HepG2 (cell line): Measurements from ENCODE around the gene ADAMTS17. TPM values are rescaled to one million over a fixed set of nuclear protein-coding genes. Genes with fewer than 3 reads are reported as not detected.
A peak's percentile ranks its signal among the peaks of the same experiment; 100 is the strongest.

Experiments used
- ATF7 ChIP-seq, 2 experiments: fragments of 450-650 bp in 1 of 2; sonication (generic) in 1 of 2; formaldehyde crosslinking in 1 of 2; IDR thresholded peaks; 2 replicates each; pipeline versions ENCODE4 v1.4.0 to v1.6.1; 2016 to 2020; ENCODE audit warnings: antibody characterized with exemption in 1 of 2, mild to moderate bottlenecking in 1 of 2, missing genetic modification reagents in 1 of 2
- FIP1L1 ChIP-seq: fragments of 200-400 bp; formaldehyde crosslinking; IDR thresholded peaks from 2 replicates; pipeline ENCODE4 v1.6.1; 2018; ENCODE audit warnings: low read depth, mild to moderate bottlenecking, low read length, moderate library complexity, borderline replicate concordance; ENCODE audit not compliant: insufficient read depth
- HNRNPUL1 ChIP-seq: fragments of 200-400 bp; formaldehyde crosslinking; IDR thresholded peaks from 2 replicates; pipeline ENCODE4 v1.6.1; 2017; ENCODE audit warnings: low read depth, mild to moderate bottlenecking, low read length, moderate library complexity
- MEIS2 ChIP-seq: sonication (generic); formaldehyde crosslinking; IDR thresholded peaks from 2 replicates; pipeline ENCODE4 v1.9.0; 2021; ENCODE audit warnings: mild to moderate bottlenecking, missing genetic modification reagents
- ONECUT2 ChIP-seq: sonication (generic); formaldehyde crosslinking; IDR thresholded peaks from 2 replicates; pipeline ENCODE4 v1.4.0; 2020; ENCODE audit warnings: missing genetic modification reagents
- POGZ ChIP-seq: sonication (generic); formaldehyde crosslinking; IDR thresholded peaks from 2 replicates; pipeline ENCODE4 v1.4.0; 2020; ENCODE audit warnings: mild to moderate bottlenecking, missing genetic modification reagents
- SMC3 ChIP-seq: IDR thresholded peaks from 2 replicates; pipeline ENCODE4 v1.6.1; 2011; ENCODE audit warnings: low read length, improper control_type of control experiment
- SNAI1 ChIP-seq: sonication (generic); formaldehyde crosslinking; IDR thresholded peaks from 2 replicates; pipeline ENCODE4 v1.5.0; 2020; ENCODE audit warnings: mild to moderate bottlenecking, missing genetic modification reagents, borderline replicate concordance
- SRSF1 ChIP-seq: fragments of 200-400 bp; formaldehyde crosslinking; optimal IDR thresholded peaks from 2 replicates; pipeline ENCODE3; 2017; ENCODE audit warnings: mild to moderate bottlenecking, low read depth, low read length, moderate library complexity
- TAF1 ChIP-seq: sonication (generic); formaldehyde crosslinking; IDR thresholded peaks from 2 replicates; pipeline ENCODE4 v1.4.0; 2020; ENCODE audit warnings: missing genetic modification reagents
- ZNF225 ChIP-seq: sonication (generic); formaldehyde crosslinking; IDR thresholded peaks from 2 replicates; pipeline ENCODE4 v1.4.0; 2020; ENCODE audit warnings: mild to moderate bottlenecking, missing genetic modification reagents
- ZNF33A ChIP-seq: sonication (generic); formaldehyde crosslinking; IDR thresholded peaks from 2 replicates; pipeline ENCODE4 v1.5.1; 2020; ENCODE audit warnings: missing genetic modification reagents, mild to moderate bottlenecking, moderate library complexity, borderline replicate concordance
- ZNF484 ChIP-seq: sonication (generic); formaldehyde crosslinking; IDR thresholded peaks from 2 replicates; pipeline ENCODE4 v1.5.1; 2020; ENCODE audit warnings: mild to moderate bottlenecking, low read depth, missing genetic modification reagents, borderline replicate concordance
- ZNF558 ChIP-seq: sonication (generic); formaldehyde crosslinking; IDR thresholded peaks from 2 replicates; pipeline ENCODE4 v1.9.0; 2022; ENCODE audit warnings: mild to moderate bottlenecking, missing genetic modification reagents, borderline replicate concordance
- ZNF614 ChIP-seq: IDR thresholded peaks from 2 replicates; pipeline ENCODE4 v1.6.1; 2018; ENCODE audit warnings: missing biosample characterization, missing genetic modification reagents, inconsistent platforms, borderline replicate concordance
- ZNF674 ChIP-seq: sonication (generic); formaldehyde crosslinking; IDR thresholded peaks from 2 replicates; pipeline ENCODE4 v1.5.0; 2020; ENCODE audit warnings: low read depth, mild to moderate bottlenecking, missing genetic modification reagents
- ZSCAN20 ChIP-seq: sonication (generic); formaldehyde crosslinking; IDR thresholded peaks from 2 replicates; pipeline ENCODE4 v1.4.0; 2020; ENCODE audit warnings: missing genetic modification reagents, mild to moderate bottlenecking, borderline replicate concordance
- polyA plus RNA-seq, 8 experiments: library from polyadenylated mRNA; depleted of rRNA in 3 of 8; stranded (reverse) in 7 of 8; unstranded in 1 of 8; fragments of >200 nt; fragmentation: Illumina TruSeq in 4 of 8; extraction: Trizol in 4 of 8; gene quantifications; 2 replicates each; pipeline versions ENCODE4 v1.2.1 to v1.2.3, GENCODE V29; 2011 to 2016; ENCODE audit warnings: low read depth in 4 of 8, missing spikeins in 1 of 8, mixed read lengths in 1 of 8; ENCODE audit not compliant: insufficient read depth in 1 of 8
- total RNA-seq, 5 experiments: library from RNA; depleted of rRNA; stranded (reverse); fragments of >200 nt; fragmentation: Illumina TruSeq; extraction: Trizol; gene quantifications; 2 replicates each; pipeline ENCODE4 v1.2.3, GENCODE V29; 2016; ENCODE audit warnings: low read depth in 1 of 5
- TF ChIP-seq, protein P1 (sequence below): sonication (generic); formaldehyde crosslinking; conservative IDR thresholded peaks from 2 replicates; pipeline ENCODE4 v1.4.0; 2020; ENCODE audit warnings: missing genetic modification reagents
- TF ChIP-seq, protein P2 (sequence below): IDR thresholded peaks from 2 replicates; pipeline ENCODE4 v1.6.1; 2018; ENCODE audit warnings: missing genetic modification reagents, mild to moderate bottlenecking, missing compliant biosample characterization
- TF ChIP-seq, protein P3 (sequence below): sonication (generic); formaldehyde crosslinking; IDR thresholded peaks from 2 replicates; pipeline ENCODE4 v1.5.0; 2020; ENCODE audit warnings: missing genetic modification reagents
- TF ChIP-seq, protein P4 (sequence below): fragments of 450-650 bp; IDR thresholded peaks from 2 replicates; pipeline ENCODE4 v1.6.1; 2017
- TF ChIP-seq, protein P5 (sequence below): sonication (generic); formaldehyde crosslinking; IDR thresholded peaks from 2 replicates; pipeline ENCODE4 v1.5.1; 2020; ENCODE audit warnings: mild to moderate bottlenecking, moderate library complexity, missing genetic modification reagents

ADAMTS17 gene
- total and polyA plus RNA-seq, 2 of the 13 experiments (the other 11 are each of a cell fraction or from before 2014, with no cell fraction given), result 0.02 to 0.04 TPM

DNA sequence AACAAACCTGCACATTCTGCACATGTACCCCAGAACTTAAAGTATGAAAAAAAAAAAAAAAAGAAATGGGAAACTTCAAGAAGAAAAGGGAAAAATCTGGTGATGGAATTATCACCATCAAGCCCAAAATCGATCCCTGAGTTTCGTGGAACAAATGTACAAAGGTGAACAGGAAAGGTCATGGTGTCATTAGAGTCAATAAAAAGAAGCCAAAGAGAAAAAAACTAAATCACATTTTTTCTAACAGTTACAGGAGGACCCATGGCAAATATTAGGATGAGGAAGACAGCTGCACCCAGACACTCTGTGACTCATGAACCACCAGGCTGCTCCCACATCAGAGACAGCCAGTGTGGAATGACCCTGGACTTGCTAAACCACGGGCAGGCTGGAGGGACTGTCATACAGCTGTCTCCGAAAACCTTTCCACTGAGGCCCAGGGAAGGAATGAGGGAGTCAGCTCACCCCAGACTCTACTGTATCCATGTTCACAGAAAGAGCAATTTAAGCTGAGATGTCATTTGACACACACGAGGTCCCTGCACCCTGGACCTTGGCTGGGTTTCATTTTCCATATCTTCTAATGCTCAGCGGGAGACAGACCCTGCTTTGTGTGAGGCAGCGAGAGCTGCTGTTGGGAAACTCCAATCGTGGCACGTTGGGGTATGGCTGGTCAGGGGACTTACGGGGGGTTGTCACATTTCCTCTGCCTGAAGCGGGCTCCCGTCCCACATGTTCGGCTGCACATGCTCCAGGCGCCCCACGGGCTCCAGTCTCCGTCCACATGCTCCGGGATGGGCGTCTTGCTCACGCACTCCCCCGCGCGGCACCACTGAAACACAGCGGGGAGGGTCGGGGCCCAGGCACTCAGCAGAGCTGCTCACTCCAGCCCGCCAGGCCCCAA is 210.2 kb downstream of the ADAMTS17 start (continued):
- TF ChIP-seq, protein P1, sequence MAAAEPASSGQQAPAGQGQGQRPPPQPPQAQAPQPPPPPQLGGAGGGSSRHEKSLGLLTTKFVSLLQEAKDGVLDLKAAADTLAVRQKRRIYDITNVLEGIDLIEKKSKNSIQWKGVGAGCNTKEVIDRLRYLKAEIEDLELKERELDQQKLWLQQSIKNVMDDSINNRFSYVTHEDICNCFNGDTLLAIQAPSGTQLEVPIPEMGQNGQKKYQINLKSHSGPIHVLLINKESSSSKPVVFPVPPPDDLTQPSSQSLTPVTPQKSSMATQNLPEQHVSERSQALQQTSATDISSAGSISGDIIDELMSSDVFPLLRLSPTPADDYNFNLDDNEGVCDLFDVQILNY (CRISPR knock-in tag), result no peak
- no peak for TF ChIP-seq ZNF674 (CRISPR knock-in tag)
- TF ChIP-seq SNAI1, result peak; percentile 66; the same call in 1 of the 2 replicates
- TF ChIP-seq, protein P2, sequence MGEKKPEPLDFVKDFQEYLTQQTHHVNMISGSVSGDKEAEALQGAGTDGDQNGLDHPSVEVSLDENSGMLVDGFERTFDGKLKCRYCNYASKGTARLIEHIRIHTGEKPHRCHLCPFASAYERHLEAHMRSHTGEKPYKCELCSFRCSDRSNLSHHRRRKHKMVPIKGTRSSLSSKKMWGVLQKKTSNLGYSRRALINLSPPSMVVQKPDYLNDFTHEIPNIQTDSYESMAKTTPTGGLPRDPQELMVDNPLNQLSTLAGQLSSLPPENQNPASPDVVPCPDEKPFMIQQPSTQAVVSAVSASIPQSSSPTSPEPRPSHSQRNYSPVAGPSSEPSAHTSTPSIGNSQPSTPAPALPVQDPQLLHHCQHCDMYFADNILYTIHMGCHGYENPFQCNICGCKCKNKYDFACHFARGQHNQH, result no peak
- no peak for TF ChIP-seq ZSCAN20 (CRISPR knock-in tag)
- TF ChIP-seq, protein P3, sequence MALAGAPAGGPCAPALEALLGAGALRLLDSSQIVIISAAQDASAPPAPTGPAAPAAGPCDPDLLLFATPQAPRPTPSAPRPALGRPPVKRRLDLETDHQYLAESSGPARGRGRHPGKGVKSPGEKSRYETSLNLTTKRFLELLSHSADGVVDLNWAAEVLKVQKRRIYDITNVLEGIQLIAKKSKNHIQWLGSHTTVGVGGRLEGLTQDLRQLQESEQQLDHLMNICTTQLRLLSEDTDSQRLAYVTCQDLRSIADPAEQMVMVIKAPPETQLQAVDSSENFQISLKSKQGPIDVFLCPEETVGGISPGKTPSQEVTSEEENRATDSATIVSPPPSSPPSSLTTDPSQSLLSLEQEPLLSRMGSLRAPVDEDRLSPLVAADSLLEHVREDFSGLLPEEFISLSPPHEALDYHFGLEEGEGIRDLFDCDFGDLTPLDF (CRISPR knock-in tag), result no peak
- TF ChIP-seq SRSF1, result no peak
- TF ChIP-seq, protein P4, sequence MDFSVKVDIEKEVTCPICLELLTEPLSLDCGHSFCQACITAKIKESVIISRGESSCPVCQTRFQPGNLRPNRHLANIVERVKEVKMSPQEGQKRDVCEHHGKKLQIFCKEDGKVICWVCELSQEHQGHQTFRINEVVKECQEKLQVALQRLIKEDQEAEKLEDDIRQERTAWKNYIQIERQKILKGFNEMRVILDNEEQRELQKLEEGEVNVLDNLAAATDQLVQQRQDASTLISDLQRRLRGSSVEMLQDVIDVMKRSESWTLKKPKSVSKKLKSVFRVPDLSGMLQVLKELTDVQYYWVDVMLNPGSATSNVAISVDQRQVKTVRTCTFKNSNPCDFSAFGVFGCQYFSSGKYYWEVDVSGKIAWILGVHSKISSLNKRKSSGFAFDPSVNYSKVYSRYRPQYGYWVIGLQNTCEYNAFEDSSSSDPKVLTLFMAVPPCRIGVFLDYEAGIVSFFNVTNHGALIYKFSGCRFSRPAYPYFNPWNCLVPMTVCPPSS, result no peak
- TF ChIP-seq TAF1 (CRISPR knock-in tag), result 0 out of 2 replicates have a peak, but pooled peaks have one; percentile 27
- no peak for TF ChIP-seq ZNF484 (CRISPR knock-in tag)
- no peak for TF ChIP-seq ONECUT2
- TF ChIP-seq FIP1L1, result no peak
- no peak for TF ChIP-seq HNRNPUL1
- no peak for TF ChIP-seq ATF7 (IDR thresholded peaks at IDR 0.05)
- TF ChIP-seq ATF7 (CRISPR knock-in tag; IDR thresholded peaks at IDR 0.05), result no peak
- TF ChIP-seq POGZ (CRISPR knock-in tag), result peak; percentile 48; the same call in 1 of the 2 replicates
- no peak for TF ChIP-seq ZNF33A
- TF ChIP-seq ZNF614, result no peak
- peak; percentile 4; the same call in 1 of the 2 replicates for TF ChIP-seq SMC3
- peak; percentile 41; the same call in 1 of the 2 replicates for TF ChIP-seq ZNF225 (CRISPR knock-in tag)
- TF ChIP-seq MEIS2 (CRISPR knock-in tag), result peak; percentile 77; the same call in 1 of the 2 replicates
- TF ChIP-seq ZNF558 (CRISPR knock-in tag), result 0 out of 2 replicates have a peak, but pooled peaks have one; percentile 64
- TF ChIP-seq, protein P5, sequence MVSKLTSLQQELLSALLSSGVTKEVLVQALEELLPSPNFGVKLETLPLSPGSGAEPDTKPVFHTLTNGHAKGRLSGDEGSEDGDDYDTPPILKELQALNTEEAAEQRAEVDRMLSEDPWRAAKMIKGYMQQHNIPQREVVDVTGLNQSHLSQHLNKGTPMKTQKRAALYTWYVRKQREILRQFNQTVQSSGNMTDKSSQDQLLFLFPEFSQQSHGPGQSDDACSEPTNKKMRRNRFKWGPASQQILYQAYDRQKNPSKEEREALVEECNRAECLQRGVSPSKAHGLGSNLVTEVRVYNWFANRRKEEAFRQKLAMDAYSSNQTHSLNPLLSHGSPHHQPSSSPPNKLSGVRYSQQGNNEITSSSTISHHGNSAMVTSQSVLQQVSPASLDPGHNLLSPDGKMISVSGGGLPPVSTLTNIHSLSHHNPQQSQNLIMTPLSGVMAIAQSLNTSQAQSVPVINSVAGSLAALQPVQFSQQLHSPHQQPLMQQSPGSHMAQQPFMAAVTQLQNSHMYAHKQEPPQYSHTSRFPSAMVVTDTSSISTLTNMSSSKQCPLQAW (CRISPR knock-in tag), result no peak
